A673 (cell line): ENCODE measurements around the gene SPNS2. TPM values are rescaled to one million over a fixed set of nuclear protein-coding genes. Genes with fewer than 3 reads are reported as not detected.
A peak's percentile ranks its signal among the peaks of the same experiment; 100 is the strongest.

Experiments used
- BruUV-seq: library from RNA; stranded (reverse); fragments of 400-500 nt; replicated peaks from 2 replicates; lab custom pipeline; 2021; lab: Mats Ljungman, UMichigan
- CTCF ChIA-PET: fragments of 300-600 bp; sonication (Branson Sonifier 250); formaldehyde crosslinking; loops from one replicate; lab custom pipeline; 2022; ENCODE audit warnings: antibody characterized with exemption; lab: Charles Lee
- POLR2A ChIA-PET: fragments of 300-600 bp; sonication (Branson Sonifier 250); formaldehyde crosslinking; loops from one replicate; lab custom pipeline; 2022; ENCODE audit warnings: antibody characterized with exemption; ENCODE audit not compliant: low non-redundant PET; lab: Charles Lee
- DNase-seq: peaks from one replicate; pipeline ENCODE4 v3.0.0-alpha.2; 2015; ENCODE audit warnings: low spot score
- H3K27ac ChIP-seq: fragments of 200-600 bp; sonication (generic); 2 replicates; pipeline ENCODE4 v1.5.1; 2016; ENCODE audit warnings: mixed run types, low read depth, mild to moderate bottlenecking, mixed read lengths, antibody characterized with exemption, low read length; ENCODE audit not compliant: poor library complexity, severe bottlenecking
- H3K27me3 ChIP-seq: fragments of 200-600 bp; sonication (generic); replicated peaks from 2 replicates; pipeline ENCODE4 v1.6.1; 2017; ENCODE audit warnings: mixed run types, low read depth, mild to moderate bottlenecking, mixed read lengths, antibody characterized with exemption, low read length; ENCODE audit not compliant: insufficient read depth, poor library complexity
- H3K36me3 ChIP-seq: fragments of 200-600 bp; sonication (generic); 2 replicates; pipeline ENCODE4 v1.6.1; 2016; ENCODE audit warnings: mixed run types, mild to moderate bottlenecking, mixed read lengths, antibody characterized with exemption, low read length; ENCODE audit not compliant: insufficient read depth, poor library complexity, severe bottlenecking
- H3K4me1 ChIP-seq: fragments of 200-600 bp; sonication (generic); 2 replicates; pipeline ENCODE4 v1.6.1; 2017; ENCODE audit warnings: mixed run types, mild to moderate bottlenecking, mixed read lengths, antibody characterized with exemption, low read length; ENCODE audit not compliant: insufficient read depth, poor library complexity, severe bottlenecking
- H3K4me3 ChIP-seq: fragments of 200-600 bp; sonication (generic); 2 replicates; pipeline ENCODE4 v1.5.1; 2016; ENCODE audit warnings: low read depth, mixed run types, mild to moderate bottlenecking, mixed read lengths, low read length; ENCODE audit not compliant: poor library complexity, severe bottlenecking
- H3K9me3 ChIP-seq: fragments of 200-600 bp; sonication (generic); 2 replicates; pipeline ENCODE4 v1.6.1; 2016; ENCODE audit warnings: mixed run types, low read depth, mild to moderate bottlenecking, mixed read lengths, antibody characterized with exemption, low read length; ENCODE audit not compliant: poor library complexity, severe bottlenecking
- CTCF ChIP-seq: fragments of 300-800, 200-600 bp; sonication (generic); conservative IDR thresholded peaks from 2 replicates; pipeline ENCODE4 v1.5.1; 2017; ENCODE audit warnings: low read depth, mild to moderate bottlenecking, antibody characterized with exemption, low read length, moderate library complexity, mixed read lengths
- EZH2 ChIP-seq: fragments of 200-600 bp; sonication (generic); IDR thresholded peaks from 2 replicates; pipeline ENCODE4 v1.6.1; 2017; ENCODE audit warnings: borderline replicate concordance, low read depth, mild to moderate bottlenecking, mixed read lengths, antibody characterized with exemption, low read length; ENCODE audit not compliant: poor library complexity, severe bottlenecking
- intact Hi-C: fragments of 100-400 bp; cut with micrococcal nuclease; formaldehyde crosslinking; loops from one replicate; pipeline ENCODE4 v1.10.0; 2022; ENCODE audit not compliant: unreplicated experiment
- total RNA-seq: library from RNA; stranded (reverse); gene quantifications from 2 replicates; pipeline ENCODE4 v1.2.3, GENCODE V29; 2021

SPNS2 gene
- total RNA-seq, 1 experiment from 2014 or later = not detected

- CTCF ChIA-PET = interaction anchor here (0.6 to 1.9 kb wide), 16 partner anchors 10 to 1799 kb away, joined by 3 to 25 read pairs (median 4); partner anchors contain the start of genes ALOX15, C17orf107, CHRNE and SPNS2
- Histone ChIP-seq H3K4me3 (no peak overlapping the region), H3K36me3 (no peaks in the 10 kb centered on the region), H3K27ac (no peak overlapping the region), H3K9me3 (no peaks in the 10 kb centered on the region), H3K27me3 (no peaks in the 10 kb centered on the region), H3K4me1 (no peaks in the 10 kb centered on the region)
- POLR2A ChIA-PET = no interaction called here
- DNase-seq = peak; percentile 73
- intact Hi-C loops = loop anchor here (1.0 kb wide), 2 partner anchors 60 to 323 kb away; no protein-coding TSS in a partner anchor
- TF ChIP-seq EZH2 (no peak), CTCF (peak; percentile 78)
- BruUV-seq = no TSS peak
These were observed 68.1 kb downstream of the SPNS2 start for GRCh38 chr17:4566785-4567184.

GRCh38 chr17:4569591-4569990, 70.9 kb downstream of the SPNS2 start:
- no peak overlapping the region for H3K4me3 ChIP-seq
- no peaks in the 10 kb centered on the region for H3K36me3 ChIP-seq
- H3K27me3 ChIP-seq = no peaks in the 10 kb centered on the region
- H3K4me1 ChIP-seq = no peaks in the 10 kb centered on the region
- no TSS peak for BruUV-seq
- no peak for DNase-seq
- no peaks in the 10 kb centered on the region for H3K9me3 ChIP-seq
- ChIA-PET POLR2A (no interaction called here), CTCF (interaction anchor here (0.6 kb wide), 1 partner anchor 31 kb away, joined by 15 read pairs; no protein-coding TSS in a partner anchor)
- TF ChIP-seq EZH2 (no peak), CTCF (no peak)
- no peak overlapping the region for H3K27ac ChIP-seq
- intact Hi-C loops = no loop called here

GRCh38 chr17:4572131-4572530, 73.5 kb downstream of the SPNS2 start:
- intact Hi-C loops = no loop called here
- DNase-seq = no peak
- Histone ChIP-seq H3K27ac (no peak overlapping the region), H3K27me3 (no peaks in the 10 kb centered on the region), H3K4me1 (no peaks in the 10 kb centered on the region), H3K4me3 (no peak overlapping the region), H3K36me3 (no peaks in the 10 kb centered on the region), H3K9me3 (no peaks in the 10 kb centered on the region)
- CTCF ChIA-PET = no interaction called here
- POLR2A ChIA-PET = no interaction called here
- TF ChIP-seq CTCF (no peak), EZH2 (no peak)
- no TSS peak for BruUV-seq
